Measurements from ENCODE around the gene NCAPG2.
"Not testable (repeated sequence)": the region's sequence is repeated elsewhere in the genome, so short reads cannot be mapped to it uniquely, and the experiment has no call there.

Gene NCAPG2

DNA sequence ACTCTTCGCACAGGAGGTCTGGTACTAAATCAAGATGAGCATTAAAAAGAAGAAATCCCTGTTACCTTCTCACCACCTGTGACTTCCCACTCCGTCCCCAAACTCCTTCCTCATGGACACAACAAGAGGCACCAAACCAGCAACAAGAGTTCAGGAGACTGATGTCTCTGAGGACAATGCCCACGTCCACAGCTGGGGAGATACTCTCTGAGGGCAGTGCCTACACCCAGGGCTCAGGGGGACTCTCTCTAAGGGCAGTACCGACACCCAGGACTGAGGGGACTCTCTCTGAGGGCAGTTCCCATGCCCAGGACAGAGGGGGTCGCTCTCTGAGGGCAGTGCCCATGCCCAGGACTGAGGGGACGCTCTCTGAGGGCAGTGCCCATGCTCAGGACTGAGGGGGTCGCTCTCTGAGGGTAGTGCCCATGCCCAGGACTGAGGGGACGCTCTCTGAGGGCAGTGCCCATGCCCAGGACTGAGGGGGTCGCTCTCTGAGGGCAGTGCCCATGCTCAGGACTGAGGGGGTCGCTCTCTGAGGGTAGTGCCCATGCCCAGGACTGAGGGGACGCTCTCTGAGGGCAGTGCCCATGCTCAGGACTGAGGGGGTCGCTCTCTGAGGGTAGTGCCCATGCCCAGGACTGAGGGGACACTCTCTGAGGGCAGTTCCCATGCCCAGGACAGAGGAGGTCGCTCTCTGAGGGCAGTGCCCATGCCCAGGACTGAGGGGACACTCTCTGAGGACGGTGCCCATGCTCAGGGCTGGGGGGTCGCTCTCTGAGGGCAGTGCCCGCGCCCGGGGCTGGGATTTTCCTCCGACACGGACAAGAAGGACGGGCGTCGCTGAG, 703 bp downstream of the NCAPG2 start:
- not testable (repeated sequence) for DNase-seq

DNA sequence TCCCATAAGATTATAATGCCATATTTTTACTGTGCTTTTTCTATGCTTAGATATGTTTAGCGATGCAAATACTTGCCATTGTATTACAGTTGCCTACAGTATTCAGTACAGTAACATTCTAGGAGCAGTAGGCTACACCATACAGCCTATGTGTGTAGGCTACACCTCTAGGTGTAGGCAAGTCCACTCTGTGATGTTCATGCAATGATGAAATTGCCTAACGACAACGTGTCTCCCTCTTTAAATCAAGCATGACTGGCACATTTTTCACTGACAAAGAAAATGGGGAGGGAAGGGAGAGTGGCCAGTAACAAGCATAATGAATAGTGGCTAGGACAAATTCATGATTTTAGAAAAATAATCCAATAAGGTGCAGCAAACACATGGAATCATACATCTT, 1.7 kb downstream of the NCAPG2 start:
- no peak for DNase-seq

DNA sequence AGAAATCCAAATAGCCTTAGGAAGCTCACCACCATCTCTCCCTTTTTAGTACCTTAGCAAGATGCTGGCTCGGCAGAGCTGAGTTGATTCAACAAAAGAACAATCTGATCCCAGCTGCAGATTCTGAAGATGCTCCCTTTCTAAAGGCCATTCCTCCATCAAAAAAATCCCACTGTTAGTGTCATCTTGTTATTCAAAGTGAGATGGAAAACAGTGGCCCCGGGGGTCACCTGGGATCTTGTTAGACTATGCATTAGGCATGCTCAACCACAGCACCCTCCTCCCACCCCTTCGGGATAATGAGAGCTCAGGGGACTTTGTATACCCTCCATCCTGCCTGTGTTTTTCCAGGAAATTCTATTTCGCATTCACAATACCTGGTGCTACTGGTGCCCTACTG, 2.4 kb downstream of the NCAPG2 start:
- DNase-seq, result no peak

DNA sequence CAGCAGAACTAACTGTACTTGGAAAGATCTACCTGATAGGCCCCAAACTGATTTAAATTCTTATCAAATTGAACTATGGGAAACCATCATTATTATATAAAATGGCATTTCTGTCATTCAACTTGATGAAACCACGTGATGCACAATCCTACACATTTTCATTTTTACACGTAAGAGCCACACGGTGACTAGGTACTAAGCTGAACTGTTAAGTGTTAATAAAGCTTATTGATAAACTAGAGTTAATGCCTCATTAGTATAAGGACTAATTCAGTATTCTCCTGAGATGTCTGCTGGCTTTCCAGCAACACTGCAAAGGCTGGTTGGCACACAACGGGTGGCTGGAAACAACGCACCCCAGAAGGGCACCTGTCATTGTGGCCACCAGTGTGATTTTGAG, 4.6 kb downstream of the NCAPG2 start:
- no peak for DNase-seq

DNA sequence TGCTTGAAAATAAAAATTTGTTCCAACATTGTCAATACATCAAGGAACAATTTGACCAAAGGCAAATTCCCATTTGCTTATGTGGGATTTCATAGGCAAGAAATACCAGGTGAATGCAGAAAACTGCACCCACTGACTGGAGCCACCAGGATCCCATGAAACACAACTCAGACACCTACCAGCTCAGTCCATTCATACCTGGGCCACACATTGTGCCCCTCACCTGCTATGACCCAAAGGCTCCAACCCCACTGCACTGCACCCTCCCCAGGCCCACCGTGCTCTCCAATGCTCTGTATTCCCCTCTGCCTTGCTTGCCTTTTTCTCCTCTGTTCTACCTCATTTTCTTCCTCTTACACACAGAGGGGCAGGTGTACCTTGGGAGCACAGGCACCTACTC, 5.3 kb downstream of the NCAPG2 start:
- DNase-seq, result no peak

DNA sequence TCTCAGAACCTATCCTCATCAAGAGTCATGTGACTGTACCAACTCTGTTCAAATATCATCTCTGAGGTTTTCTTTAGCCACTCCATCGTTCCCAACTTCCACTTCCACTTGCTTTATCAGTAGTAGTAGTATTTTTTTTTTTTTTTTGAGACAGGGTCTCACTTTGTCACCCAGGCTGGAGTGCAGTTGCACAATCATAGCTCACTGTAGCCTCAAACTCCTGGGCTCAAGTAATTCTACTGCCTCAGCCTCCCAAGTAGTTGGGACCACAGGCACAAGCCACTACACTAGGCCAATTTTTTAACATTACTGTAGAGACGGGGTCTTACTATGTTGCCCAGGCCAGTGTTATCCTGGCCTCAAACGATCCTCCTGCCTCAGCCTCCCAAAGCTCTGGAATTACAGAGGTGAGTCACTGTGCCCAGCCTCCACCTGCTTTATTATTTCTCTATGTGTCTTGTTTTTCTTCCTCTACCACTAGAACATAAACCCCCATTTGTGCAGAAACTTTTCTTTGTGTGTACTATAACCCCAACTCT, 5.9 kb downstream of the NCAPG2 start:
- no peak for DNase-seq

DNA sequence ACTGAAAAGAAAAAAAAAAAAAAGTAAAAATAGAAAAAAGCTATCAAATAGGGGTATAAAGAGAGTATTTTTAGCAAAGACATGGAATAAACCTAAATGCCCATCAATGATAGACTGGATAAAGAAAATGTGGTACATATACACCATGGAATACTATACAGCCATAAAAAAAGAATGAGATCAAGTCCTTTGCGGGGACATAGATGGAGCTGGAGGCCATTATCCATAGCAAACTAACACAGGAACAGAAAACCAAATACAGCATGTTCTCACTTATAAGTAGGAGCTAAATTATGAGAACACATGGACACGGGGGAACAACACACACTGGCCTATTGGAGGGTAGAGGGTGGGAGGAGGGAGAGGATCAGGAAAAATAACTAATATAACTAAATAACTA, 7.0 kb downstream of the NCAPG2 start:
- not testable (repeated sequence) for DNase-seq

DNA sequence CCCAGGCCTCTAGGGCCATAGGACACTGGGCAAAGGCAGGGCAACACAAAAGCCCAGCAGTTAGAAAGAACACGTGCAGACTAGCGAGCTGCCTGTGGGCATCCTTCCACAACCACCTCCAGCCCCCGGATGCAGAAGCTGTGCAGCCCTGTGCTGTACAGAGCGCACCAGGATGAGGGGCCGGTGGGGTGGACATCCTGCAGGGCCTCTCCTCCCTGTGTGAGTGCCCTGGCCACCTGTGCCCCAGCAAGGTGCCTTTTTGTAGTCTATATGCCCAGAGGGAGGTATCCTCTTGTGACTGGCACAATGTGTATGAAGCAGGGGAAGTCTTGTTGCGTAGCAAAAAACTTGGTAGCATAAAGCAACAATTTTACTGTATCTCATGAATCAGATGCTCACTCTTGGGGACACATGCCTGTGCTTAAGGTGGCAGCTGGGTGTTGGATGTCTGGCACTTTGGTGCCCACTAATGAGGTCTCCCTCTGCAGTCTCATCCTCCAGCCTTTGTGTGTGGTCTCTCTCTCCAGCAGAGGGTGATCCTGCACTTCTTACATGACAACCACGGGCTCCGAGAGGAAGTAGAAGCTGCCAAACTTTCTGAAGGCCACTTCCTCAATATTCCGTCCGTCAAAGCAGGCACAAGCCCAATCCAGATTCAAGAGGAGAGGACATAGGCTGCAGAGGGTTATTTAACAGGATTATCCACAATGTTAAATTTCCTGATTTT, 8.7 kb downstream of the NCAPG2 start:
- DNase-seq, result peak; percentile 8 to 61 (median 54)

DNA sequence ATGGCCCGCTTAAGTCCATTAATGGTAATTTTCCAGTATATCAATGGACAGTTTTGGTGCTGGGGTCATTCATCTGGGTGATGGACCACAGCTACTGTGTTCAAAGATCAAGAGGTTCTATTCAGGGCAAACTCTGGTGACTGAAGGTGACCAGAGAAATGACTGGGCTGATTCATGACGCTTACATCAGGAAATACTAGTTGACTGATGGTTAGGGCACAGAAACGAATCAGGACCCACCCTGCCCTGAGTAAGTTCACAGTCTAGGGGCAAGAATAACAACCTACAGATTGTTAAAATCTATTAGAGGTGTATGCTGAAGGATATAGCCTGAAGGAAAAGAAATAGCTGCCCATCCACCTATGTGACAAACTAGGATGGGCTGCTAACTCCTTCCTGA, 9.5 kb downstream of the NCAPG2 start:
- DNase-seq, result no peak

DNA sequence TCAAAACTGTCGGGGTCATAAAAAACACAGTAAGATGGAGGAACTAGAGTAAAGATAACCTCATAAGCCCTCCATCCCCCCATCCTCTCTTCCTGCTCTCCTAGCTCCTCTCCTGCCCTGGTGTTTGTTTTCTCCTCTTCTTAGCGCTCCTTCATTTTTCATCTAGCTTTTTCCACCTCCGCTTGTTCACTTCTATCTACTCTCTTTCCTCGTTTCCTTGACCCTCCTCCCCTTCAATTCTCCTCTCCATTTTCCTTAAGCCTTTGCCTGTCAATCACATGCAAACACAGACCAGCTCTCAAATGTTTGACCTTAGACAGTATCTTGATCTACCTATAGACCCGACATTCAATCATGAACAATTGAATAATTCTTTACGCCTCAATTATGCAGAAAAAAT, 10.0 kb downstream of the NCAPG2 start:
- DNase-seq, result no peak

DNA sequence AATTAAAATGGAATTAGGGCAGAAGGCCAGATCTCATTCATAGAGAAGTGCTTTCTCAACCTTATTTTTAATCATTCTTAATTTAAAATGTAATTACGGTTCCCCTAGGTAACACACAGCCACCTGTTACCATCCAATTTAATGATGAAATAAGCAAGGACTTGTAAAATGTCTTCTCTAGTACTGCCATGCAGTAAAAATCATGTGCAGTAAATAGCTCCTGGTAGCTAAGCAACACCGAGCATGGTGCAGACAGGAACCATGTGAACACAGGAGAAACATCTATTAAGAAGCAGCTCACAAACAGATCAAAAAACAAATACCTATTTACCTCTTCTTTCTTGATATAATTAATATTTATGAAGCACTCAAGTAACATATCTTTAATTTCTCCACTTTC, 15.1 kb downstream of the NCAPG2 start:
- DNase-seq, result no peak

DNA sequence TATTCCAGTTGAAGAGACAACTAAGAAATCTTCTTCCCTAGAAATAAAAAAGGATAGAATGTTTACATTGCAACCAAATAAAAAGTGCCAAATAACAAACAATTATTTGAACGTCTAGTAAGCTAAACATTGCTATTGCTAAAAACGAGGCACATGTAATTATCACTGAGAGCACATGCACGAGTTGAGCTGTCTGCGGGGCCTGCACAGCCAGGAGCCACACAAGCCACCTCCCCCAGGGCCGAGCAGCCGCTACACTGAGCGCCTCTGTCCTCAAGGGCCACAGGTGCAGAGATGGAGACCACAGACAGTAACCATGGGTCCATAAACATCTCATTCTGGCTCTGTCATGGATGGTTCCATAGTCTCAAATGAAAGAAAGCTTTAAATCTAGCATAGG, 17.2 kb downstream of the NCAPG2 start:
- DNase-seq, result no peak

DNA sequence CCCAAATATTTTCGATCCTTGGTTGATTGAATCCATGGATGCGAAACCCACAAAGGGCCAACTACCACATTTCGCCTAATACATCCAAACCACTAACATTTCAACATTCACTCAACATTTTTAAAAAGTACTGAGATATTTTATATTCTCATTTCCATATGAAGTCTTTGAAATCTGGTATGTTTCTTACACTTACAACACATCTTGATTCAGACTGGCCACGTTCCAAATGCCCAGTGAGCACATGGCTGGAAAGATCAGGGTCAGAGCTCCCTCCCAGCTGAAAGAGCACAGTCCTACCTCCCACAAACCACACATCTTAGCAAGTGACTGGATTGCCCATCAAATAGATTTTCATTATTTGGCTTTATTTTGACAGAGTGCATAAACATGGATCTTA, 18.9 kb downstream of the NCAPG2 start:
- no peak for DNase-seq

DNA sequence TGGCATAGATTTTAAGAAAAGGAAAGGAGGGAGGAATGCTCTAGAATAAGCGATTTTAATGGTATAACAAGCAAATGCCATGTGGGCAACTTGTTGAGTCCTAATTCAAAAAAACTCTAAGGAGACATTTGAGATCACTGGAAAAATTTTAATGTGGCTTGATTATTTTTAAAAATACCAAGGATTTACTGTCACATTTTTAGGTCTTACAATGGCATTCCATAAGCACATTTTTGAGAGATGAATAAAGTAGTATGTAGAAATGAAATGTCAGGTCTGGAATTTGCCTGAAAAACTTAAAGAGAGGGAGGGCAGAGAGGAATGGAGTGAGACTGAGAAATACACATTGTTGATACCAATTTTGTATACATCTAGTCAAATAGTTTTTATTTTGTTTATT, 20.3 kb downstream of the NCAPG2 start:
- no peak for DNase-seq

DNA sequence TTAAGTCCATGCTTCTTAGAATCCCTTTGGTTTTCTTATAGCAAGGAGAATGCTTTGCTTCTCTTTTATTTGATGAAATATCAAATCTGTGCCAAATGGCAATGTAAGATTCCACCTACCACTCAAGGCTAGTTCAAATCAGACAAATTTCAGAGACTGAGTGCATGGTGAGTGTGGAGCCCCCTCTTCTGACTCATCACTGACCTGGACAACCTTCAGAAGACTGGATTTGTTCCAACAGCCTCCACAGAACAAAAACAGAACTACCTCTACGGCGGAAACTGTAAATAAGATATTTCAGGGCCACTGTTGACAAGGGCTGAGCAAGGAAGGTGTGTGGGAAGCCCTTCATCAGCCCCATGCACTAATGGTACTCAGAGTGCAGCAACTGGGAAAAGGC, 21.1 kb downstream of the NCAPG2 start:
- no peak for DNase-seq

DNA sequence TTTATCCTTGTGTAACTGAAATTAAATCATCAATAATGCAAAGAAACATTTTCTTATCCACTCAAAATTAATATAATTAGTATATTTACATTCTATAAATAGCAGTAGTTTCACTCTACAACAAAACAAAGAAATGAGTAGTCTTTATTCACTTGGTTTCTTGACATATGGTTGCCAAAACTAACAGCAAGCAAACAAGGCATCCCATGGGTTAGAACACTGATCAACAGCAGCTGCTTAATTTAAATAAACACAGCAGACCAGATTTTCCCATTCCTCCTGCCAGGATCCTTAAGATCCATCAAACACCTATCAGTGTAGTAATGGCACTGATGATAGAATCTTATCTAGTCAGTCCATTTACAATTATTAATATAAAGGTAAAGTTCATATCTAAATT, 22.1 kb downstream of the NCAPG2 start:
- no peak for DNase-seq

DNA sequence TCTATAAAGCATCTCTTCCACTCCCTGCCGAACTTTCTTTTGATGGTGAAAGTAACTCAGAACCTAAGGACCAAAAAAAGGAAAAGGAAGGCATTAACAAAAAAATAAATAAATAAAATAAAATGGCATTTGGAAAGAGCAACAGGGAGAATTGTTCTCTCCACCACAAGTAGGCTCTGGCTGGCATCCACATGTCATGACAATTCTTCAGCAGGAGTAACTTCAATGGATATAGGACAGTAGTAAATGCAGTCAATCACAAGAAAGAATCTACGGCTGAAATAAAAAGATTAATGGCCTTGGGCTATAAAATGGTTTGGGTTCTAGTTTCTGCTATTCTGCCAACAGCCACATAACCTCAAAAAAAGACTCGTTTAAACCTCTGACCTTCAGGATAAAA, 23.9 kb downstream of the NCAPG2 start:
- no peak for DNase-seq

DNA sequence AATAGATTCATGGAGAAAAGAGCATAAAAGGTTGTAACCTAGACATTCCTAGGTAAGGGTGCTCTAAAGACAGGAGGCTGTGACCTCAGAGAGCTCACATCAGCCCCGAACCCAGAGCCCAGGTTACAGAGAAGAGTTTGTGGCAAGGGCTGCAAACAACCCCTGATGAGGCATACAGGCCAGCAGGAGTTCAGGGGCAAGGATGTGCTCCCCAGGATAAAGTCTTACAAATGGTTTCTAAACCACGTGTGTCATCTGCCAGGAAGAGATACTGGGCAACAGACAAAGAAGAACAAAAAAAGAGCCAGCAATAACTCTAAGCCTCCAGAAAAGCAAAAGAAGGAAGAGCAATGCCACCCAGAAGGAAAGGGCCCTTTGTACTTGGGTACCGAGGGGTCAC, 27.7 kb downstream of the NCAPG2 start:
- no peak for DNase-seq

DNA sequence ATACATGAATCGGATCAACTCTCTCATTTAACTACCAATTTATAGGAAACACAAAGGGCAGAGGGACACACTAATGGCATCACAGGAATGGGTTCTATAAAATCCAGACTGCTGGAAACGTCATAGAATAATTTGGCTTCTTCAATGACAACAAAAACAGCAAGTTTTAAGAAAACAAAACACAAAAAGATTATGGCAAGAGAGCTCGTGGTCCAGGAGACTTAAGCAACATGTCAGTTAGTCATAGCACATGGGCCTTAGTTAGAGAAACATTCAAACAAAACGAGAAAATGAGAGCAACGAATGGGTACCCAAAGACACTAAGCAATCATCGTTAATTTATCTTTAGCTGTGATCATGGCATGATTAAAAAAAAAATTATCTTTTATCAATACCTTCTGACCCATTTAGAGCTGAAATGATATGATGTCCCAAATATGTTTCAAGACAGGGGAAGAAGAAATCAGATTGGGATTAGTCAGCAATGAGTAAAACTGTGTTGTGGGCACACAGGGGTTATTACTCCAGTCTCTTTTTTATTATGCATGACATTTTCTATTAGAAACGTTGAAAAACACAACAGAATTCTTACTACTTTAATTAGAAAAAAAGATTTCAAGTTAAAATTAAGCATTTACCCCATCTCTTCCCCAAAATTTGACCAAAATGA, 28.3 kb downstream of the NCAPG2 start:
- no peak for DNase-seq

DNA sequence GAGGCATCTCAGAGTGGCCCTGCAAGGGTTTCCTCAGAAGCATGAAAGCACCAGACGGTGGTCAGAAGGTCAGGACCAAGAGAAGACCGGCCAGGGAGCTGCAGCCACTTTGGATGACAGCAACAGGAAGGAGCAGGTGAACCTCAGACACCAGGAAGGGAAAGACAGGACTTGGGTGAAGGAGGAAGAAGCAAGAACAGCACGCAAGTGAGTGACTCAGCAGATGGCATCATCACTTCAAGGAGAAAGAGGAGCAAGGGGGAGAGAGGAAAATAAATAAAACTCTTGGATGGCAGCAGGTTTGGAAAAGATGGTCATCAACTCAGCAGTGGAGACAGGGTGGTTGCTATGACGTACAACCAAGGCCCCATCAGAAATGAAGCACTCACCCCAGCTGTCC, 31.6 kb downstream of the NCAPG2 start:
- no peak for DNase-seq

DNA sequence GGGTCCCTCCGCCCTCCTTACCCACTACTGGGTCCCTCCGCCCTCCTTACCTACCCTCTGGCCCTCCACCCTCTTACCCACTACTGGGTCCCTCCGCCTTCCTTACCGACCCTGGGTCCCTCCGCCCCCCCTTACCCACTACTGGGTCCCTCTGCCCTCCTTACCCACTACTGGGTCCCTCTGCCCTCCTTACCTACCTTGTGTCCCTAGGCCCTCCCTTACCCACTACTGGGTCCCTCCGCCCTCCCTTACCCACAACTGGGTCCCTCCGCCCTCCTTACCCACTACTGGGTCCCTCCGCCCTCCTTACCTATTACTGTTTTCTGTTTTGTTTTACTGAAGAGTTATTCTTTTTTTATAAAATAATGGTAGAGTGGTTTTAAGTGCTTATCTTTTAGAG, 36.5 kb downstream of the NCAPG2 start:
- not testable (repeated sequence) for DNase-seq

DNA sequence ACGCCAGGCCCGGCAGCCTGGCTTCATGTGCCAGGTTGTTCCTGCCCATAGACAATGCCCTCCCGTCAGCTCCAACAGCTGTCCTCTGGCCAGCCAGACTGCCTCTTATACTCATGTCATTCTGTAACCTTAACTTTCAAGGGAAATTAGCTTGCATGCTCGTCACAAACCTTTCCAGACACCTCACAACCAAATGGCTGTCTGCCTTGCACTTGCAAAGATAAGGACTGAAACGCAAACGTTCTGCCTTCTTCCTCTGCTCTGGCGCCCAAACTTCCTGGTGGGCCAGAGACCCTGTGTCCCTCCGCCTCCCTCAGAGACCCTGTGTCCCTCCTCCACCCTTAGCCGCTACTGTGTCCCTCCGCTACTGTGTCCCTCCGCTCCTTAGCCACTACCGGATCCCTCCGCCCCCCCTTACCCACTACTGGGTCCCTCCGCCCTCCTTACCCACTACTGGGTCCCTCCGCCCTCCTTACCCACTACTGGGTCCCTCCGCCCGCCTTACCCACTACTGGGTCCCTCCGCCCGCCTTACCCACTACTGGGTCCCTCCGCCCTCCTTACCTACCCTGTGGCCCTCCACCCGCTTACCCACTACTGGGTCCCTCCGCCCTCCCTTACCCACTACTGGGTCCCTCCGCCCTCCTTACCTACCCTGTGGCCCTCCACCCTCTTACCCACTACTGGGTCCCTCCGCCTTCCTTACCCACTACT, 37.5 kb downstream of the NCAPG2 start:
- not testable (repeated sequence) for DNase-seq

DNA sequence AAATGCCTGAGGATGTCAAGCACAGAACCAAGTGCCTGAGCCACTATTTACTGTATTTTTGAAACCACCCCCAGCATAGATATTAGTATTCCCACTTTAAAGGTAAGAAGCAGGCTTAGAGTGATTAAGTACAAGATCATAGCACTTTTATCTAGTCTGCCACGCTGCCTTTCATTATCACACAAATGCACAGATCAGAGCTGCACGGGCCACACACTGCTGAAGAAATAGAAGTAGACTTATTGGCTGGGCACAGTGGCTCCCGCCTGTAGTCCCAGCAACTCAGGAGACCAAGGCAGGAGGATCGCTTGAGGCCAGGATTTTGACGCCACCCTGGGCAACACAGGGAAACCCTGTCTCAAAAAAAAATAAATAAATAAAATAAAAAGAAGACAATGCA, 38.2 kb downstream of the NCAPG2 start:
- no peak for DNase-seq
